Muscle of back (tissue), 13 donors: ENCODE results near the gene GDPD5. TPM values are rescaled to one million over a fixed set of nuclear protein-coding genes. Genes with fewer than 3 reads are reported as not detected.

Source experiments
- DNase-seq, 3 donors: peaks; one replicate each; pipeline versions ENCODE4 v3.0.0 to v3.0.0-alpha.2; 2013
- long read RNA-seq, 9 donors: transcript quantifications; one replicate each; lab custom pipeline, GENCODE V29; 2026
- polyA plus RNA-seq, 10 donors: library from polyadenylated mRNA; unstranded; fragments of 120-200 nt; gene quantifications; one replicate each; pipeline ENCODE4 v1.2.1, GENCODE V29; 2013; ENCODE audit not compliant: insufficient read length in 10 of 10

Gene GDPD5
- polyA plus RNA-seq: 10 to 100 TPM; 14.1 to 27.4 (median 19.7) TPM
- long read RNA-seq, donor 1, partial matches to known transcripts: 673 of 780 reads
- long read RNA-seq, donor 1, other reads (novel, unspliced or antisense): 107 of 780 reads
- long read RNA-seq, donor 2: 0 reads
- long read RNA-seq, donor 3: 0 reads
- long read RNA-seq, donor 4: 0 reads
- long read RNA-seq, donor 5: 0 reads
- long read RNA-seq, donor 6, partial matches to known transcripts: 0 of 2 reads
- long read RNA-seq, donor 6, other reads (novel, unspliced or antisense): 0 of 2 reads
- long read RNA-seq, donor 7, partial matches to known transcripts: 0 of 1 reads
- long read RNA-seq, donor 7, other reads (novel, unspliced or antisense): 0 of 1 reads
- long read RNA-seq, donor 8: 0 reads
- long read RNA-seq, donor 9: 0 reads

DNA sequence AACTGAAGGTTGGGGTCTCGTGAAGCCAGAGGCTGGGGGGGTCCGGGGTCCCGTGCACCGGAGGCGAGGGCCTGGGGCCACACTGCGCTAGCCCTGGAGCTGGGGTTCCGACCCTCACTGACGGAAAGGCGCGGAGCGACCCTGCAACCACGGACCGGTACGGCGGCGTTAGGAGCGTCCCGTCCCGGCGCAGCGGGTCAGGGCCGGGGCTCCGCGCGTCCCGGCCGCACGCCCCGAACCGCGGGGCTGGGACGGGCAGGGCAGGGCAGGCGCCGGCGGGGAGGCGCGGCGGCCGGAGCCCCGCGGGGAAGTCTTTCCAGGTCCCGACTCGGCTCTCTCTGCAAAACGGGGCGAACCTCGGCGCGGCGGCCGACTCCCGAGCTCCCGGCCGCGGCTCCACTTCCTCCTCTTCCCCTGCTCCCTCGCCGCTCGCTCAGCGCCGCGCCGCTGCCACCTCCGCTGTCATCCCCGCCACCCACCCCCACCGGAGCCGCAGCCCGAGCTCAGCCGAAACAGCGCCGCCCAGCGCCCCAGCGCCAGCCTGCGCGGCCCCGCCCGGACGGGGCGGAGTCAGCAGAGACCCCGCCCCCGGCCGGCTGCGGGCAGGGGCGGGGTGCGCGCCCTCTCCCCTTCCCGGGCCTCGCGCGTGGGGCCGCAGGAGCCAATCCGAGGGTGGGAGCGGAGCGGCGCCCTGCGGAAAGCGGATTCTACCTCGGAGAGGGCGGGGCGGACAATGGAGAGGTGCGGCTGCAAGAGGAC is at the start of gene GDPD5:
TSS of gene GDPD5 (minus strand) at position 509 of the 759 bp plus-strand sequence. CDS start 48,206 bp downstream, outside the sequence.
- peak; percentile 85 to 95 (median 91) for DNase-seq

GRCh38 chr11:75574698-75575602 is 49.2 kb upstream of the GDPD5 start:
- no peak for DNase-seq

- DNase-seq: no peak
Measured at GRCh38 chr11:75572744-75573143, 47.0 kb upstream of the GDPD5 start.

DNA sequence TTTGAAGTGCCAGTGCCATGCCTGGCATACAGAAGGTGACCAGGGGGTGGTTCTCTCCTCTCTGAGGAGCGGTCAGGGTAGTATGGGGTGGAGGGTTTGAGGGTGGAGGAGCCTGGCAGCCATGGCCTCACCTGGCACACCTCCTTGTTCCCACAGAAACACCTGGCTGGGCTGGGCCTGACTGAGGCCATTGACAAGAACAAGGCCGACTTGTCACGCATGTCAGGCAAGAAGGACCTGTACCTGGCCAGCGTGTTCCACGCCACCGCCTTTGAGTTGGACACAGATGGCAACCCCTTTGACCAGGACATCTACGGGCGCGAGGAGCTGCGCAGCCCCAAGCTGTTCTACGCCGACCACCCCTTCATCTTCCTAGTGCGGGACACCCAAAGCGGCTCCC is 45.9 kb upstream of the GDPD5 start:
- DNase-seq: no peak

GRCh38 chr11:75570559-75571139 is 44.9 kb upstream of the GDPD5 start:
- DNase-seq: no peak

DNA sequence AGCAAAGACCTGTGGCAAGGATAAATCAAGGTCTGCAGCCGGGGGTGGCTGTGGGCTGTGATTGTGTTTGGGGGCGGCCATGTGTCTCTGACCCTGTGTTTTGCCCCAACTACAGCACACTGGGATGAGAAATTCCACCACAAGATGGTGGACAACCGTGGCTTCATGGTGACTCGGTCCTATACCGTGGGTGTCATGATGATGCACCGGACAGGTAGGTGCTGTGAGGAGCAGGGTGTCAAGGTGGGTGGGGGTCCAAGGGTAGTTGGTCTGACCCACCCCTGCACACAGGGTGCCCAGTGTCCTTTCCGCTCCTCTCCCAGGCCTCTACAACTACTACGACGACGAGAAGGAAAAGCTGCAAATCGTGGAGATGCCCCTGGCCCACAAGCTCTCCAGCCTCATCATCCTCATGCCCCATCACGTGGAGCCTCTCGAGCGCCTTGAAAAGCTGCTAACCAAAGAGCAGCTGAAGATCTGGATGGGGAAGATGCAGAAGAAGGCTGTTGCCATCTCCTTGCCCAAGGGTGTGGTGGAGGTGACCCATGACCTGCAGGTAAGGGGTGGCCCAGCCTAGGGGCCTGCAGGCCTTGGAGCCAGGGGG is 43.0 kb upstream of the GDPD5 start:
- DNase-seq: no peak

GRCh38 chr11:75567971-75568370 is 42.2 kb upstream of the GDPD5 start:
- no peak for DNase-seq

- DNase-seq: no peak
Measured at GRCh38 chr11:75566763-75567279, 41.1 kb upstream of the GDPD5 start.

DNA sequence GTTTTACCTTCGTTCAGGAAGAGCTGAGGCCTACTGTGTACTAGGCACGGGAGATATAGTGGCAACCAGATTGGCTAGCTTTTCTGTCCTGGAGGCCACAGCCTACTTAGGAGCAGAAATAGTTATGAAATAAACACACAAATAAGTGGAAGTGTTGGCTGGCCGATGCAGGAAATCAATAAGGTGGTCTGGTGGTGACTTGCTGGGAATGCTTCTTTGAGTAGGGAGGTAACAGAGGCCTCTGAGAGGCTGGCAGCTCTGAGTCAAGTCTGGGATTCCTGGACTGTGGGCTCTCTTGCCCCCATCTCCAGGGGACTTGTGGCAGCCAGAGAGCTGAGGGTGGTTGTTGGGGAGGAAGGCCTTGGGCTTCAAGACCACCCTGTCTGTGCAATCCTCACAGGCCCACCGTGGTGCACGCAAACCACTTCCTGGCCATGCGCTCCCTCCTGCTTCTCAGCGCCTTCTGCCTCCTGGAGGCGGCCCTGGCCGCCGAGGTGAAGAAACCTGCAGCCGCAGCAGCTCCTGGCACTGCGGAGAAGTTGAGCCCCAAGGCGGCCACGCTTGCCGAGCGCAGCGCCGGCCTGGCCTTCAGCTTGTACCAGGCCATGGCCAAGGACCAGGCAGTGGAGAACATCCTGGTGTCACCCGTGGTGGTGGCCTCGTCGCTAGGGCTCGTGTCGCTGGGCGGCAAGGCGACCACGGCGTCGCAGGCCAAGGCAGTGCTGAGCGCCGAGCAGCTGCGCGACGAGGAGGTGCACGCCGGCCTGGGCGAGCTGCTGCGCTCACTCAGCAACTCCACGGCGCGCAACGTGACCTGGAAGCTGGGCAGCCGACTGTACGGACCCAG is 40.4 kb upstream of the GDPD5 start:
- DNase-seq: no peak

DNA sequence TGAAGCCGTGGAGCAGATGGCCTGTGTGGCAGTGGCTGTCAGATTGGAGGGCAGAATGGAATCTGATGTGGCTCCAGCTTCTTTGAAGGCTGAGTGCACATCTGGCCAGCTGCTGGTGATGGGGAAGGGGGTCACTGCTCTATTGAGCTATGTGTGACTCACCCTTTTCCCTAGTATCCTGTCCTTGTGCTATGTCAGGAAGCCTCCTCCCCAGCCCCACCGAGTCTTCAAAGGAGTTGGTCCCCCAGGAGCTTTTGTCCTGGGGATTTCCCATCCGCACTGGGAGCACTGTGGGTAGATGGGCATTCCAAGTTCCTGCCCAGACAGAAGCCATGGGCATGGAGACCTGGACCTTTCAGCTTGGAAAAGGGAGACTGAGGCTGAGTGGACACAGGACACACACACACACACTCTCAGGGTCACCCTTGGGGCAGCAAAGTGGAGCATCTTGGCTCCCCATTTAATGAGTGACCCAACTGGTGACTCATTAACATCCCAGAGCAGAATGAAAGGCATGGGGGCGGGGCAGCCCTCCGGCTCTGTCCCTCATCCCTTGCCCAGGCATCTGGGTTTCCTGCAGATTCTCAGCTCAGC is 39.6 kb upstream of the GDPD5 start:
- no peak for DNase-seq

DNA sequence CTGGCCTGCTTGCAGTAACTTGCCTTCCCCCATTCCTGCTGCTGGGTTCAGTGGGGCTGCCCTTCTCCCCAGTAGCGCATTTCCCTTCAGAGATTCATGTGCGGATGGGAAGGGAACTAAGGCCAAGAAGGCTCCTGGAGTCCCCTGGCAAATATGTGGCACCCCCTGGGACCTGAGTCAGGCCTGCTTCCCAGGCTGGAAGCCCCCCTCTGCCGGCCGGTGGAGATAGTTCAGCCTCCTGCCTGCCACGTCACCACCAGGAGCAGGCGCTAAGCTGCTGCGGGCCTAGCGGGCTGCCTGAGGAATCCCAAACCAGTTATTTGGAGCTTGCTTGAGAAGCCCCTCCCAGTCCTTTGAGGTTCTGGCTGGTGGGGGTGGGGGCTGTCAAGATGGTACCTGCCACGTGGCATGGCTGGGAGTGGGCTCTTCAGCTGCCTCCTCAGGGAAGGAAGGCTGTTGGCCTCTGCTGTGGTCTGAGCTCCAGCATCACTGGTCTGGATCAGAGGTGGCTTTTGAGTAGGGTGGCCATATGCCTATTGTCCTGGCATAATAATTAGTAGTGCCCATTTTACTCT is 38.3 kb upstream of the GDPD5 start:
- peak; percentile 82 to 90 (median 84) for DNase-seq

- peak in 1 of 3 donors; percentile 44 for DNase-seq
Measured at GRCh38 chr11:75563501-75563977, 37.8 kb upstream of the GDPD5 start.

DNA sequence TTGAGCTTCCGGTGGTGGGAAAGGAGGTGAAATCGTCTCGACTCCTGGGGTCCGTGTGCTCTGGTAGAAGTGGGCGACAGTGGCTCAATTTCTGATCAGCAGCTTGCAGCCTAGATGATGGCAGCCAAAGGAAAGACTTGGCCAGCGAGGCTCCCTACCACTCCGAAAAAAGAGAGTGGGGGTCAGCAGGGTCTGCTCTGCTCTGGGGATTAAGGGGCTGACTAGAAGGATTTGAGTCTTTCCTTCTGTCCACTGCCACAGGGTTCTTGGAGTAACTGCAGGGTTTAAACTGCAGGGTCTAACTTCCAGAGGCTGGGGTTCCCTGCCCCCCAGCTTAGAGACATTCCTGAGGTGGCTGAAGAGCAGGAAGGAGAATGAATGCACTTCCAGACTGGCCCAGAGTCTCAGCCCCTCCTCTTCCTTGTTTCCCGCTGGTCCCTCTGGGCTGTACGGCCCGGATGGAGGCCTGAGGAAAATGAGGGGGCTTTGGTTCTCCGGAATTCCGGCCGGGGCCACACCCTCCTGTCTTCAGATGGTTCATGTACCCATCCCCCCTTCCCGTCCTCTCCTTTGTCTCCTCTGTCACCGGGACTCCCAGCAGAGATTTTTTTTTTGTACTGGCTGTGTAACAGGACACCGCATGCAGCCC is 37.2 kb upstream of the GDPD5 start:
- peak in 2 of 3 donors; percentile 68 to 88 for DNase-seq

DNA sequence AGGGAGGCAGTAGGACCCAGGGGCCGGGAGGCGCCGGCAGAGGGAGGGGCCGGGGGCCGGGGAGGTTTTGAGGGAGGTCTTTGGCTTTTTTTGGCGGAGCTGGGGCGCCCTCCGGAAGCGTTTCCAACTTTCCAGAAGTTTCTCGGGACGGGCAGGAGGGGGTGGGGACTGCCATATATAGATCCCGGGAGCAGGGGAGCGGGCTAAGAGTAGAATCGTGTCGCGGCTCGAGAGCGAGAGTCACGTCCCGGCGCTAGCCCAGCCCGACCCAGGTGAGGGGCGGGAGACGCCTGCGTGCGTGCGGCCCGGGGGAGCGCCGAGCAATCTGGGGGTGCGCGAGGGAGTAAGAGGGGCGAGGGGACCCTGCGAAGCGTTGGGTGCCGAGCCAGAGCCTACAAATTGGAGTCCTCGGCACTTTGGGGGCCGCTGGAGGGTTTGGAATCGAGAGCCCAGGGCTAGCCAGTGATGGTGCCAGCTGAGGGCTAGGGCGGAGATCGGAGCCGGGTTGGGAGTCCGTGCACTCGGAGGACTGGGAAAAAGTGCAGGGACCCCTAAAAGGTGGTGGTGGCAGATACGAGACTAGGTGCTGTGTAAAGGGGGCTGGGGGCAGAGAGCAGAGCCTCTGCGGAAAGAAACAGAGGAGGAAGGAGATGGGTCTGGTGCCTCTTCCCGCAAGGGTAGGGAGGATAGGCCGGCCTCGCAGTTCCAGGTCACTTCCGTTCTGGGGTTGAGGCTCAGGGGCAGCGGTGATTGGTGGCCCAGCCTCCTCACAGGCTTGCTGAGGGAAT is 36.5 kb upstream of the GDPD5 start, which contains the start of gene SERPINH1:
TSS of gene SERPINH1 (plus strand) at position 206 of the 788 bp plus-strand sequence. CDS start 4,097 bp downstream, outside the sequence.
- DNase-seq: peak; percentile 93 to 95 (median 93)

- no peak for DNase-seq
Measured at GRCh38 chr11:75561426-75562047, 35.8 kb upstream of the GDPD5 start.

DNA sequence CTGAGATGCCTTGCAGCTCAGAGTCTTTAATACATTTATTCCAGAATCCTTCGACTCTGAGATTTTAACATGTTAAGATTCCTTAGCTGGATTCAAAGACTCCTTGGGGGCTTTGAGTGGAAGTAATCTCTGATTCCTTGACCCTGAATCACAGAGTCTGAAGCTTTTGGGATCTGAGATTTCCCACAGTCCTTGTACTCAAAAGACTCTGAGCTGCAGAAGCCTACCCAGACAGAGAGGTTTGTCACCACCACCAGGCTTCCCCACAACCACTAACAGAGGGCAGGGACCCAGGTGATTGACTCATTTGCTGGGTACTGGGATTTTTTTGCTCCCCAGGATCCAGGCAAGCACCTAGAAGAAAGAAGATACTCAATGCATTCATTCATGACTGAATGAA is 34.9 kb upstream of the GDPD5 start:
- DNase-seq: no peak
